Mesenchymal stem cell (in vitro differentiated cells and primary cell): ENCODE measurements around the gene CTBP2.

Source experiments
- DNase-seq: peaks from one replicate; pipeline ENCODE4 v3.0.0-alpha.2; 2013
- H2AFZ ChIP-seq: one replicate; pipeline ENCODE4 v1.6.1; 2013; ENCODE audit warnings: low read depth, mild to moderate bottlenecking, control low read depth, inconsistent platforms, low read length, moderate library complexity
- H2AK5ac ChIP-seq: 2 replicates; pipeline ENCODE4 v1.6.1; 2013; ENCODE audit warnings: low read length, moderate library complexity, mild to moderate bottlenecking, inconsistent platforms; ENCODE audit not compliant: severe bottlenecking
- H2BK120ac ChIP-seq: one replicate; pipeline ENCODE4 v1.6.1; 2013; ENCODE audit warnings: low read depth, mild to moderate bottlenecking, inconsistent platforms, low read length, moderate library complexity
- H2BK12ac ChIP-seq, 2 experiments: one replicate each; pipeline ENCODE4 v1.6.1; 2013; ENCODE audit warnings: inconsistent platforms in 2 of 2, low read length in 2 of 2, mild to moderate bottlenecking in 2 of 2, moderate library complexity in 2 of 2, control low read depth in 1 of 2
- H2BK15ac ChIP-seq: one replicate; pipeline ENCODE4 v1.6.1; 2013; ENCODE audit warnings: mild to moderate bottlenecking, low read depth, inconsistent platforms; ENCODE audit not compliant: poor library complexity, severe bottlenecking
- H2BK5ac ChIP-seq: 2 replicates; pipeline ENCODE4 v1.6.1; 2013; ENCODE audit warnings: low read depth, mild to moderate bottlenecking, low read length, control low read depth, inconsistent platforms; ENCODE audit not compliant: poor library complexity, severe bottlenecking
- H3K14ac ChIP-seq, 2 experiments: one replicate each; pipeline ENCODE4 v1.6.1; 2013; ENCODE audit warnings: inconsistent platforms in 2 of 2, low read length in 2 of 2, control low read depth in 1 of 2, mild to moderate bottlenecking in 1 of 2, moderate library complexity in 1 of 2
- H3K18ac ChIP-seq, 2 experiments: one replicate each; pipeline ENCODE4 v1.6.1; 2013; ENCODE audit warnings: inconsistent platforms in 2 of 2, low read length in 2 of 2, control low read depth in 1 of 2, low read depth in 1 of 2, mild to moderate bottlenecking in 1 of 2
- H3K23ac ChIP-seq, 2 experiments: one replicate each; pipeline ENCODE4 v1.6.1; 2013; ENCODE audit warnings: inconsistent platforms in 2 of 2, low read length in 2 of 2, mild to moderate bottlenecking in 2 of 2, moderate library complexity in 2 of 2, control low read depth in 1 of 2
- H3K27ac ChIP-seq: 2 replicates; pipeline ENCODE4 v1.5.1; 2013; ENCODE audit warnings: mild to moderate bottlenecking, moderate library complexity, low read length, control low read depth, inconsistent platforms; ENCODE audit not compliant: poor library complexity, severe bottlenecking
- H3K27me3 ChIP-seq, 2 experiments: 2 replicates each; pipeline versions ENCODE4 v1.6.1 to v1.7.0; 2013; ENCODE audit warnings: low read length in 2 of 2, mild to moderate bottlenecking in 2 of 2, moderate library complexity in 2 of 2, control low read depth in 1 of 2, inconsistent platforms in 1 of 2; ENCODE audit not compliant: control insufficient read depth in 1 of 2, insufficient read depth in 1 of 2
- H3K36me3 ChIP-seq, 2 experiments: 2 replicates each; pipeline versions ENCODE4 v1.6.1 to v1.7.0; 2013; ENCODE audit warnings: low read length in 2 of 2, control low read depth in 1 of 2, inconsistent platforms in 1 of 2, low read depth in 1 of 2, mild to moderate bottlenecking in 1 of 2; ENCODE audit not compliant: insufficient read depth in 2 of 2, control insufficient read depth in 1 of 2
- H3K4ac ChIP-seq, 2 experiments: one replicate each; pipeline ENCODE4 v1.6.1; 2013; ENCODE audit warnings: inconsistent platforms in 2 of 2, low read length in 2 of 2, mild to moderate bottlenecking in 2 of 2, moderate library complexity in 2 of 2, control low read depth in 1 of 2, low read depth in 1 of 2
- H3K4me1 ChIP-seq: 2 replicates; pipeline ENCODE4 v1.6.1; 2013; ENCODE audit warnings: low read depth, low read length, control low read depth; ENCODE audit not compliant: control insufficient read depth, insufficient read depth
- H3K4me2 ChIP-seq: 2 replicates; pipeline ENCODE4 v1.6.1; 2013; ENCODE audit warnings: low read length, mild to moderate bottlenecking, inconsistent platforms; ENCODE audit not compliant: poor library complexity, severe bottlenecking
- H3K4me3 ChIP-seq, 2 experiments: 2 replicates each; pipeline versions ENCODE4 v1.5.1 to v1.7.0; 2013; ENCODE audit warnings: low read length in 2 of 2, mild to moderate bottlenecking in 2 of 2, control low read depth in 1 of 2, low read depth in 1 of 2; ENCODE audit not compliant: insufficient read depth in 1 of 2
- H3K79me1 ChIP-seq: replicated peaks from 2 replicates; pipeline ENCODE4 v1.6.1; 2013; ENCODE audit warnings: mild to moderate bottlenecking, control low read depth, low read length, inconsistent platforms; ENCODE audit not compliant: poor library complexity, severe bottlenecking
- H3K9ac ChIP-seq: 2 replicates; pipeline ENCODE4 v1.7.0; 2013; ENCODE audit warnings: mild to moderate bottlenecking, low read length, moderate library complexity
- H3K9me3 ChIP-seq: 2 replicates; pipeline ENCODE4 v1.7.0; 2013; ENCODE audit warnings: mild to moderate bottlenecking, low read length; ENCODE audit not compliant: control insufficient read depth
- H4K8ac ChIP-seq: one replicate; pipeline ENCODE4 v1.6.1; 2013; ENCODE audit warnings: inconsistent platforms, mild to moderate bottlenecking, low read length, moderate library complexity
- H4K91ac ChIP-seq: one replicate; pipeline ENCODE4 v1.6.1; 2013; ENCODE audit warnings: mild to moderate bottlenecking, low read length, inconsistent platforms
- WGBS: methylation state at CpG from one replicate; pipeline ENCODE4 v1.1.7; 2013; ENCODE audit warnings: mixed read lengths; 5-methylcytosine and 5-hydroxymethylcytosine counted together

The CTBP2 gene

GRCh38 chr10:125087897-125088215 lies 72.5 kb downstream of the CTBP2 start:
- no peak overlapping the region for H2BK15ac ChIP-seq
- H2AFZ ChIP-seq: no peak overlapping the region
- no peak overlapping the region for H4K91ac ChIP-seq
- no peaks in the 10 kb centered on the region for H3K27me3 ChIP-seq
- no peak for DNase-seq
- H3K4me3 ChIP-seq: no peak overlapping the region
- no peak overlapping the region for H2AK5ac ChIP-seq
- peaks cover 32% of the 10 kb centered on the region for H3K4me1 ChIP-seq
- no peak overlapping the region for H2BK5ac ChIP-seq
- H3K27ac ChIP-seq: no peak overlapping the region
- H3K36me3 ChIP-seq: peaks cover 13 to 31% of the 10 kb centered on the region in 2 experiments
- H2BK12ac ChIP-seq: no peak overlapping the region
- H2BK120ac ChIP-seq: no peak overlapping the region
- H3K14ac ChIP-seq: no peak overlapping the region
- H3K9ac ChIP-seq: no peak overlapping the region
- H3K4ac ChIP-seq: no peak overlapping the region
- H3K9me3 ChIP-seq: no peaks in the 10 kb centered on the region
- no peak overlapping the region for H3K4me2 ChIP-seq
- peaks cover 24% of the 10 kb centered on the region for H3K79me1 ChIP-seq
- 91% methylated on average over 10 of the region's 10 CpGs for WGBS
- no peak overlapping the region for H3K23ac ChIP-seq
- H4K8ac ChIP-seq: no peak overlapping the region
- H3K18ac ChIP-seq: no peak overlapping the region

- Histone ChIP-seq H2AK5ac (no peak overlapping the region), H3K4ac (no peak overlapping the region), H3K18ac (no peak overlapping the region), H2AFZ (no peak overlapping the region), H3K4me2 (no peak overlapping the region), H2BK5ac (no peak overlapping the region), H3K23ac (no peak overlapping the region), H3K14ac (no peak overlapping the region), H3K4me1 (peaks cover 31% of the 10 kb centered on the region), H2BK15ac (no peak overlapping the region), H4K8ac (no peak overlapping the region), H4K91ac (no peak overlapping the region), H2BK120ac (no peak overlapping the region), H3K4me3 (no peak overlapping the region), H3K36me3 (peaks cover 13 to 30% of the 10 kb centered on the region in 2 experiments), H2BK12ac (no peak overlapping the region), H3K27ac (no peak overlapping the region), H3K79me1 (peaks cover 22% of the 10 kb centered on the region), H3K9me3 (no peaks in the 10 kb centered on the region), H3K9ac (no peak overlapping the region), H3K27me3 (no peaks in the 10 kb centered on the region)
- WGBS: 96% methylated on average over 14 of the region's 14 CpGs
- no peak for DNase-seq
Observed at GRCh38 chr10:125087191-125087896, 73.0 kb downstream of the CTBP2 start.

- no peak overlapping the region for H2BK5ac ChIP-seq
- H2BK15ac ChIP-seq: no peak overlapping the region
- H3K27ac ChIP-seq: no peak overlapping the region
- H3K9ac ChIP-seq: no peak overlapping the region
- H3K4me2 ChIP-seq: no peak overlapping the region
- H3K4ac ChIP-seq: no peak overlapping the region
- H2BK12ac ChIP-seq: no peak overlapping the region
- H3K9me3 ChIP-seq: no peaks in the 10 kb centered on the region
- no peak overlapping the region for H3K14ac ChIP-seq
- WGBS: 97% methylated on average over 9 of the region's 9 CpGs
- peaks cover 36% of the 10 kb centered on the region for H3K4me1 ChIP-seq
- peak overlapping the region; percentile 54 for H4K8ac ChIP-seq
- H2BK120ac ChIP-seq: no peak overlapping the region
- H2AFZ ChIP-seq: no peak overlapping the region
- DNase-seq: no peak
- peak overlapping the region in 1 of 2 experiments; percentile 6 for H3K18ac ChIP-seq
- H4K91ac ChIP-seq: no peak overlapping the region
- H2AK5ac ChIP-seq: no peak overlapping the region
- H3K23ac ChIP-seq: no peak overlapping the region
- peaks cover 27% of the 10 kb centered on the region for H3K79me1 ChIP-seq
- H3K36me3 ChIP-seq: peaks cover 13 to 35% of the 10 kb centered on the region in 2 experiments
- no peak overlapping the region for H3K4me3 ChIP-seq
- no peaks in the 10 kb centered on the region for H3K27me3 ChIP-seq
Observed at GRCh38 chr10:125086691-125087090, 73.7 kb downstream of the CTBP2 start.

- Histone ChIP-seq H3K9ac (peak overlapping the region; percentile 79), H3K27ac (peak overlapping the region; percentile 9), H3K79me1 (peaks cover 29% of the 10 kb centered on the region)
Observed at GRCh38 chr10:125085258-125086054, 74.9 kb downstream of the CTBP2 start.

More at GRCh38 chr10:125085258-125086054, 74.9 kb downstream of the CTBP2 start:
- Histone ChIP-seq H3K4me3 (peak overlapping the region in 1 of 2 experiments; percentile 17), H3K4me2 (no peak overlapping the region), H3K23ac (no peak overlapping the region), H3K4me1 (peaks cover 37% of the 10 kb centered on the region), H2AK5ac (no peak overlapping the region), H3K9me3 (no peaks in the 10 kb centered on the region), H3K18ac (peak overlapping the region; percentile 12 to 78), H2BK5ac (no peak overlapping the region), H2AFZ (no peak overlapping the region), H2BK15ac (no peak overlapping the region), H3K27me3 (no peaks in the 10 kb centered on the region), H2BK12ac (peak overlapping the region in 1 of 2 experiments; percentile 42), H3K4ac (peak overlapping the region; percentile 5 to 37), H4K91ac (peak overlapping the region; percentile 6), H2BK120ac (no peak overlapping the region), H3K36me3 (peaks cover 13 to 37% of the 10 kb centered on the region in 2 experiments), H3K14ac (no peak overlapping the region), H4K8ac (no peak overlapping the region)
- peak; percentile 54 for DNase-seq
- 83% methylated on average over 17 of the region's 17 CpGs for WGBS
